ENCODE data around the gene DGCR2. TPM values are rescaled to one million over a fixed set of nuclear protein-coding genes. Genes with fewer than 3 reads are reported as not detected.

Gene DGCR2
- total RNA-seq, 2 experiments from 2014 or later, result 31.9 to 35.5 TPM

DNA sequence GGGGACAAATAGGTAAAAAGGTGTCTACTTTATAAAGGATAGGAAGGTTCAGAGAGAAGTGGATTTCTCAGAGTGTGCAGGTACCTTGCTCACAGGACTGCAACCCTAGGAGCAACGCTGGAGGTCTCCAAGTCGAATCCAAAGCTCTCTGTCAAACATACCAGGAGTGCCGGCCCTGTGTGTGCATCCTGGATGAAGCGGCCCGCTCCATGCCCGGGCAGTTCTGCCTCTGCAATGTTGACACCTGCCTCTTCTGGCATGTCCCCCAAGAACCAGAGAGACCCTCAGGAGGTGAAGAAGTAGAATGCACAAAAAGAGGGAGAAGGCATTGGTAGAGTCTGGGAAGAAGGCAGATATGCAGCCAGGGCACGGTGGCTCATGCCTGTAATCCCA lies 5.8 kb upstream of the DGCR2 start:
- no peaks in the 10 kb centered on the region for H3K9me3 Mint-ChIP-seq
- peaks cover 3% of the 10 kb centered on the region for H3K4me1 Mint-ChIP-seq (ENCODE audit: low read depth)
- H3K36me3 ChIP-seq (ENCODE audit: insufficient read depth, low read length), result peaks cover 4% of the 10 kb centered on the region
- no peak overlapping the region for H3K27ac ChIP-seq (ENCODE audit: low read depth in 1 of 2, low read length in 2 of 2)
- H3K4me1 ChIP-seq (ENCODE audit: insufficient read depth, low read length), result peaks cover 2% of the 10 kb centered on the region
- no peak overlapping the region for H3K4me3 Mint-ChIP-seq
- DNase-seq, result no peak
- H3K27ac Mint-ChIP-seq, result no peak overlapping the region
- no peaks in the 10 kb centered on the region for H3K9me3 ChIP-seq (ENCODE audit: control insufficient read depth in 1 of 2, insufficient read depth in 1 of 2, low read length in 2 of 2)
- no peaks in the 10 kb centered on the region for H3K27me3 Mint-ChIP-seq
- peaks cover 15% of the 10 kb centered on the region for H3K36me3 Mint-ChIP-seq (ENCODE audit: low read depth)
- TF ChIP-seq, protein P1, sequence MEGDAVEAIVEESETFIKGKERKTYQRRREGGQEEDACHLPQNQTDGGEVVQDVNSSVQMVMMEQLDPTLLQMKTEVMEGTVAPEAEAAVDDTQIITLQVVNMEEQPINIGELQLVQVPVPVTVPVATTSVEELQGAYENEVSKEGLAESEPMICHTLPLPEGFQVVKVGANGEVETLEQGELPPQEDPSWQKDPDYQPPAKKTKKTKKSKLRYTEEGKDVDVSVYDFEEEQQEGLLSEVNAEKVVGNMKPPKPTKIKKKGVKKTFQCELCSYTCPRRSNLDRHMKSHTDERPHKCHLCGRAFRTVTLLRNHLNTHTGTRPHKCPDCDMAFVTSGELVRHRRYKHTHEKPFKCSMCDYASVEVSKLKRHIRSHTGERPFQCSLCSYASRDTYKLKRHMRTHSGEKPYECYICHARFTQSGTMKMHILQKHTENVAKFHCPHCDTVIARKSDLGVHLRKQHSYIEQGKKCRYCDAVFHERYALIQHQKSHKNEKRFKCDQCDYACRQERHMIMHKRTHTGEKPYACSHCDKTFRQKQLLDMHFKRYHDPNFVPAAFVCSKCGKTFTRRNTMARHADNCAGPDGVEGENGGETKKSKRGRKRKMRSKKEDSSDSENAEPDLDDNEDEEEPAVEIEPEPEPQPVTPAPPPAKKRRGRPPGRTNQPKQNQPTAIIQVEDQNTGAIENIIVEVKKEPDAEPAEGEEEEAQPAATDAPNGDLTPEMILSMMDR (IDR thresholded peaks at IDR 0.05), result no peak
- no peak overlapping the region for H3K4me3 ChIP-seq (ENCODE audit: low read length)
- POLR2A ChIA-PET, result interaction anchor here (1.3 kb wide), 1 partner anchor 20 kb away, joined by 3 read pairs; no protein-coding TSS in a partner anchor
- CTCF ChIA-PET, result no interaction called here
- H3K27me3 ChIP-seq (ENCODE audit: control insufficient read depth in 1 of 2, insufficient read depth in 2 of 2, low read length in 2 of 2), result no peaks in the 10 kb centered on the region
- intact Hi-C loops (cut with DNase I, micrococcal nuclease), result no loop called here
- ATAC-seq (ENCODE audit: poor library complexity), result no peak

DNA sequence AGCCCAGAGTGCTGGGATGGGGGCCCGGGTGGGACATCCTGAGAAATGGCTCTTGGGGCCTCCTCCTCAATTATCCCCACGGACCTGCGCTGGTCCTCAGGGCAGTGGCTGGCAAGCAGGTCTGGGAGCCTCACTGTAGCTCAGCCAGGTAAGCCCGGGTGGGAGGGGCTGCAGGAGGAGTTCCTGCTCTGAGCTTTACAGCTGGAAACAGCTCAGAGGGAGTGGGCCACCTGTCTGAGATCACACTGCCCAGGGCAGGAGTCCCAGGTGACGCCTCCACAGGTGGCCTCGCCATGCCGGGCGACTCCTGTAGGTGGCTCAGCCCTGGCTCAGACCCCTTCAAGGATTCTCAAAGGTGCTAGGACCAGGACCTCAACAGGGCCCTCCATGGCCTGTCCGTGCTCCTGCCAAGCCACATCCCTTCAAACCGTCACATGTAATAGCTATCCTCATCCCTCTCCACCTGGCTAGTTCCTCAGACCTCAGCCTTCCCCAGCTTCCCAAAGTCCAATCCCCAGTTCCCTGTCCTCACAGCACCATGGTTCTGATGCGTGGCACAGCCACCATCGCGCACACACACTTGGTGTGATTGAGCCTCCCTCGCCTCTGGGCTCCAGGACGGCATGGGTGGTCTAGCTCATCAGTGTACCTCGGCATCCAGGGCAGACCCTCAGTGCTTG lies 5.3 kb upstream of the DGCR2 start:
- Histone ChIP-seq H3K9me3 (ENCODE audit: control insufficient read depth in 1 of 2, insufficient read depth in 1 of 2, low read length in 2 of 2) (no peaks in the 10 kb centered on the region), H3K36me3 (ENCODE audit: insufficient read depth, low read length) (peaks cover 3% of the 10 kb centered on the region), H3K4me1 (ENCODE audit: insufficient read depth, low read length) (peaks cover 8% of the 10 kb centered on the region), H3K27ac (ENCODE audit: low read depth in 1 of 2, low read length in 2 of 2) (no peak overlapping the region), H3K4me3 (ENCODE audit: low read length) (no peak overlapping the region), H3K27me3 (ENCODE audit: control insufficient read depth in 1 of 2, insufficient read depth in 2 of 2, low read length in 2 of 2) (no peaks in the 10 kb centered on the region)
- Mint-ChIP-seq H3K27ac (no peak overlapping the region), H3K4me3 (no peak overlapping the region), H3K27me3 (no peaks in the 10 kb centered on the region), H3K36me3 (ENCODE audit: low read depth) (peaks cover 11% of the 10 kb centered on the region), H3K9me3 (no peaks in the 10 kb centered on the region), H3K4me1 (ENCODE audit: low read depth) (peaks cover 9% of the 10 kb centered on the region)
- ChIA-PET POLR2A (interaction anchor here (1.3 kb wide), 1 partner anchor 19 kb away, joined by 3 read pairs; no protein-coding TSS in a partner anchor), CTCF (no interaction called here)
- intact Hi-C loops (cut with DNase I, micrococcal nuclease), result no loop called here
- no peak for DNase-seq
- TF ChIP-seq, protein P1 (IDR thresholded peaks at IDR 0.05), result no peak
- ATAC-seq (ENCODE audit: poor library complexity), result no peak

DNA sequence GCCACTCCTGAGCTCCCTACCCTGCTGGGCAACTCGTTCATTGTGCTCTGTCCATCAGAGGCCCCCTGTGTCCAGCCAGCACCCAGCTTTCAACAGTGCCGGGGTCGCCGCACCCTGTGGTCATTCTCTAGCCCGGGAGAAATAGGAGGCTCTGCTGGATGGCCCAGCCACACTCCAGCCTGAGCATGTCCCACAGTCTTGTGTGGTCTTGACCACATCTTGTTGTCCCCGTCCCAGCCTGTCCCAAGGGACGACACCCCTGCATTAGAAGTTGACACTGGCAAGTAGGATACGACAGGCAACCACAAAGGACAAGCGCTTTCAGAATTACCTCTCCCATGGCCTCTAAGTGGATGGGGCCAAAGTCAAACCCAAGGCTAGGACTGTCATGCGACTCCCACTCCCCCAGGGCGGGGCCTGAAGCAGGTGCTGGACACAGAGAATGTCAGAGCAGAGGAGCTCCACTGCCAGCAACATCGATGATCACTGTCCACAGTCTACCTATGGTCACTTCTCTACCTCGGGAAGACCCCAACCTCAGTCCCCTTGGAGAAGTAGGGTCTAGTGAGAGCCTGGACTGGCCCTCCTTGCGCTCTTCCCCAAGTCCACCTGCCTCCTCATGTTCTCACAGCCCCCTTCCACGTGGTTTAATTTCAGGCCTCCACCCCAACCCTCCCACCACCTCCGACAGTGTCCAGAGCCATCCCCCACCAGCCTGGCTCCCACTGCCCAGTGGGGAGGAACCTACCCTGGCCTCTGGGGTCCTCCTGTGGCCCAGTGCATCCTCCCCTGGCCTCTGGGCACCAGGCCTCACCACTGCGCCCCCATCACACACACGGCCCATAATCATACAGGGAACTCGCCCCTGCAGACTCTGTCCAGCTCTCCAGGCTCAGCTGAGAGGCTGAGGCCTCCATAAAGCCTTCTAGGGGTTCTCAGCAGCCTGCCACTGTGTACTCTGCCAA lies 4.4 kb upstream of the DGCR2 start:
- H3K4me3 Mint-ChIP-seq, result no peak overlapping the region
- Histone ChIP-seq H3K36me3 (ENCODE audit: insufficient read depth, low read length) (no peaks in the 10 kb centered on the region), H3K27ac (ENCODE audit: low read depth in 1 of 2, low read length in 2 of 2) (no peak overlapping the region), H3K4me3 (ENCODE audit: low read length) (no peak overlapping the region), H3K9me3 (ENCODE audit: control insufficient read depth in 1 of 2, insufficient read depth in 1 of 2, low read length in 2 of 2) (no peaks in the 10 kb centered on the region), H3K27me3 (ENCODE audit: control insufficient read depth in 1 of 2, insufficient read depth in 2 of 2, low read length in 2 of 2) (no peaks in the 10 kb centered on the region), H3K4me1 (ENCODE audit: insufficient read depth, low read length) (peaks cover 8% of the 10 kb centered on the region)
- TF ChIP-seq, protein P1 (IDR thresholded peaks at IDR 0.05), result no peak
- ChIA-PET CTCF (no interaction called here), POLR2A (no interaction called here)
- H3K36me3 Mint-ChIP-seq (ENCODE audit: low read depth), result peaks cover 6% of the 10 kb centered on the region
- no peak overlapping the region for H3K27ac Mint-ChIP-seq
- ATAC-seq (ENCODE audit: poor library complexity) (no peak), DNase-seq (no peak)
- H3K4me1 Mint-ChIP-seq (ENCODE audit: low read depth), result peaks cover 11% of the 10 kb centered on the region
- intact Hi-C loops (cut with DNase I, micrococcal nuclease), result no loop called here
- no peaks in the 10 kb centered on the region for H3K27me3 Mint-ChIP-seq
- no peaks in the 10 kb centered on the region for H3K9me3 Mint-ChIP-seq
